ENCODE results near the gene PHF14. TPM values are rescaled to one million over a fixed set of nuclear protein-coding genes. Genes with fewer than 3 reads are reported as not detected.

The PHF14 gene
- total RNA-seq, 1 donor from 2014 or later: 39.3 TPM

DNA sequence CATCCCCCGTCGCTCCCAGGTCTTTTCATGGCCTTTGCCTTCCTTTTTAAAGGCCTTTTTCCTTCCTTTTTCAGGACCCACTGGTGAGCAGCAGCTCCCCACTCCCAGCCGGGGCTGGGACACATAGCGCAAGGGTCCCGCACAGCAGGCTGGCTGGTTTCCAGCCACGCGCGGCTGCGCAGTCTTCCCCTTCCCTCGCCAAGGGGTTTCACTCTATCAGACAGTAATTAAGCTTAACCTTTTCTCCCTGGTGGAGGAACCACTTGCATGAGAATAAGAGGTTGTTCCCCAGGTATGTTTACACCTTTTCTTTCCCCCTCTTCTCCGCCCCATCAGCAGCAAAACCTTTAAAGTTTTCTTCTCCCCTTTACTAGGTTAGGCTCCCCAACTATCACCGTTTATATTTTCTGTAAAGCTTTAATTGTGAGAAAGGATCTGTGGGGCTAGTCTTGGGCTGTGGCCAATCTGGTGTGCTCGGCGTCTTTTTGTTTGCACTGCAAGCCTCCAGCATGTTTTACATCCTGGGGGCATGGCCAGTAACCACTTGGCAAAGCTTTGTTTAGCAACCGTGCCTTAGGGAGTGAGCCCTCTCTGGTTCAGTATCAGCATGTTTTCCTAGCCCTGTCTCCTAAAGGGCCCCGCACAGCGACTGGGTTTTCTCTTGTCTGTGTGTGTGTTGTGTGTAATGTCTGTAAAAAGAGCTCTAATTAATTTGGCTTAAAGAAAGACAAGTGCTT, 219.6 kb downstream of the PHF14 start:
- H3K4me1 Mint-ChIP-seq (ENCODE audit: low read depth): peaks cover 29% of the 10 kb centered on the region
- peaks cover 2% of the 10 kb centered on the region for H3K27me3 Mint-ChIP-seq (ENCODE audit: low read depth)
- H3K36me3 Mint-ChIP-seq (ENCODE audit: low read depth): peaks cover 2% of the 10 kb centered on the region
- intact Hi-C loops (cut with micrococcal nuclease): loop anchor here (2.0 to 5.0 kb wide), 4 partner anchors 14 to 251 kb away; a partner anchor contains a TSS
- H3K9me3 Mint-ChIP-seq: no peaks in the 10 kb centered on the region
- peak overlapping the region; percentile 81 for H3K4me3 Mint-ChIP-seq (ENCODE audit: low read depth)
- DNase-seq (ENCODE audit: low spot score): no peak
- H3K27ac Mint-ChIP-seq: peak overlapping the region; percentile 77

DNA sequence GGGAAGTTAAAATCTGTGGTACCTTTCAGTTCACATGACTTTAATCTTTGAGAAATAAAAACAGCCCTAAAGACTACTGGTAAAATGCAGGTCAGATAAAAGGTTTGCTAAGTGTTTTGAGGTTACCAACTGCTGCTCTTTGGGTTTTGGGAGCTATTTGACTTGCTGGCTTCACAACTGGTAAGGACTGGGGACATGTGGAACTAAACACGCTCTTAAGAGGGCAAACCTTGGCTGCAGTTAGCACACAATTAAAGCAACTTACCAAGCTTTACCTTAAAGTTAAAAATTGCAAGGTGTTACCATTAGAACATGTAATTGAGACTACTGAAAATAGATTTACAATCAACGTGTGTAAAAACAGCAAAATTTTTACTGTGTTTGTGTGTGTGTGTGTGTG, 220.2 kb downstream of the PHF14 start:
- Mint-ChIP-seq H3K9me3 (no peaks in the 10 kb centered on the region), H3K4me1 (ENCODE audit: low read depth) (peaks cover 27% of the 10 kb centered on the region), H3K27ac (peak overlapping the region; percentile 77), H3K27me3 (ENCODE audit: low read depth) (peaks cover 2% of the 10 kb centered on the region), H3K4me3 (ENCODE audit: low read depth) (peak overlapping the region; percentile 81), H3K36me3 (ENCODE audit: low read depth) (peaks cover 2% of the 10 kb centered on the region)
- no peak for DNase-seq (ENCODE audit: low spot score)
- intact Hi-C loops (cut with micrococcal nuclease): loop anchor here (2.0 to 5.0 kb wide), 4 partner anchors 15 to 252 kb away; a partner anchor contains a TSS

DNA sequence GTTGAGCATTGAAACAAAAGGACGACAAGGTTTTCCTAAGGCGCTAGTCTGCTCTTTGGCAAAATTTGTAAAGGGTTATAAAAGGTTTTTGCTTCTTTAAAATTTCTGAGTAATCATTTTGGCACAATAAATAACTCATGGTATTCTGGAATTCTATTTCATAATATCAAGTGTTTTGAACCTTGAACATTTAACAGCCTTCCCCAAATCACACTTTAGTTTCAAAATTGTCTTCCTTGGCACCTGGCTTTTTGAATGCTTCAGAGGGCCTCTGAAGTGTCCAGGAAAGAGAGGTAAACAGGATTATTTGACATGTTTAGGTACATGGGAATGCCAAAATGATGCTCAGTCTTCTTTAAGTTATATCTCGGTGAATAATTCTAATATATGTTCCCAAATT, 220.8 kb downstream of the PHF14 start:
- no peak for DNase-seq (ENCODE audit: low spot score)
- Mint-ChIP-seq H3K27me3 (ENCODE audit: low read depth) (peaks cover 2% of the 10 kb centered on the region), H3K4me3 (ENCODE audit: low read depth) (peak overlapping the region; percentile 14), H3K4me1 (ENCODE audit: low read depth) (peaks cover 29% of the 10 kb centered on the region), H3K27ac (no peak overlapping the region), H3K9me3 (no peaks in the 10 kb centered on the region), H3K36me3 (ENCODE audit: low read depth) (peaks cover 2% of the 10 kb centered on the region)
- intact Hi-C loops (cut with micrococcal nuclease): loop anchor here (5.0 kb wide), 1 partner anchor 252 kb away; a partner anchor contains a TSS

- Mint-ChIP-seq H3K27ac (no peak overlapping the region), H3K9me3 (no peaks in the 10 kb centered on the region), H3K36me3 (ENCODE audit: low read depth) (peaks cover 5% of the 10 kb centered on the region), H3K4me3 (ENCODE audit: low read depth) (peak overlapping the region; percentile 14), H3K27me3 (ENCODE audit: low read depth) (peaks cover 2% of the 10 kb centered on the region), H3K4me1 (ENCODE audit: low read depth) (peaks cover 29% of the 10 kb centered on the region)
- no peak for DNase-seq (ENCODE audit: low spot score)
- intact Hi-C loops (cut with micrococcal nuclease): no loop called here
Measured at GRCh38 chr7:11195502-11195901, 221.8 kb downstream of the PHF14 start.

DNA sequence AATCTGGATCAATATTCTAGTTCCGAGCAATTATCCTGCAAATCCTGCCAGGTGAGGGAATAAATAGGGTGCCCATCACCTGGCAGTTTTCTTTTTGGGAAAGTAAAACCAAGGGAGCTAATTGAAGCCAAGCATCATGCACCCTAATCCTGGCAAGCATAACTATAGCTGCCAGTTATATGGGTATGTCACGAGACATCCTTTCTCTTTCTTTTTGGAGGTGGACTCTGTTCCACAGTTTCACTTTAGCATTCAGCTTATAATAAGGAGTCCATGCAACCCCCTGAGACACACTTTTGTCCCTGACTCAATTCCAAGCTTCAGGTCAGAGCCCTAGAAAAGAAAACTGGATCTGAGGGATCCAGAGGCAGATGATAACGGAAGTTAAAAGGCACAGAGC, 222.5 kb downstream of the PHF14 start:
- H3K4me3 Mint-ChIP-seq (ENCODE audit: low read depth): no peak overlapping the region
- H3K9me3 Mint-ChIP-seq: no peaks in the 10 kb centered on the region
- H3K27ac Mint-ChIP-seq: no peak overlapping the region
- peaks cover 2% of the 10 kb centered on the region for H3K27me3 Mint-ChIP-seq (ENCODE audit: low read depth)
- peaks cover 24% of the 10 kb centered on the region for H3K4me1 Mint-ChIP-seq (ENCODE audit: low read depth)
- intact Hi-C loops (cut with micrococcal nuclease): no loop called here
- DNase-seq (ENCODE audit: low spot score): no peak
- H3K36me3 Mint-ChIP-seq (ENCODE audit: low read depth): peaks cover 9% of the 10 kb centered on the region

GRCh38 chr7:11203224-11203623, 229.6 kb downstream of the PHF14 start:
- DNase-seq (ENCODE audit: low spot score): no peak
- Mint-ChIP-seq H3K4me3 (ENCODE audit: low read depth) (no peak overlapping the region), H3K27ac (no peak overlapping the region), H3K4me1 (ENCODE audit: low read depth) (peaks cover 2% of the 10 kb centered on the region), H3K36me3 (ENCODE audit: low read depth) (peaks cover 7% of the 10 kb centered on the region), H3K9me3 (no peaks in the 10 kb centered on the region), H3K27me3 (ENCODE audit: low read depth) (no peaks in the 10 kb centered on the region)
- intact Hi-C loops (cut with micrococcal nuclease): no loop called here

DNA sequence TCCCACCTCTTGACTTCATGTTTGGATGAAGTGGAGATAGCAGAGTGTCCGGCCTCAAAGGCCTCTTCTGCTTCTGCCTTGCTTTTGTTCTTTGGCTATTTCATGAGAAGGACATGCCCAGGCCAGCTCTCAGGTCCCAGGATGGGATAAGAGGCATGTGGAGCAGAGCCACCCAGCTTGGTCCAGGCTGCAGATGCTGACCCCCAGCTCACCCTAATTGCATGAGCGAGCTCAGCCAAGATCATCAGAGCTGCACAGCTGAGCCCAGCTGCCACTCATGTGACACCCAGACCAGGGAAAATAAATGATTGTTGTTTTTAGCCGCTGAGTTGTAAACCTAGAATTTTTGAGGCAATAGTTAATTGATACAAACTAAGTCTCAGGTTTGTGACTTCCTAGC, 230.0 kb downstream of the PHF14 start:
- intact Hi-C loops (cut with micrococcal nuclease): no loop called here
- Mint-ChIP-seq H3K4me1 (ENCODE audit: low read depth) (peaks cover 2% of the 10 kb centered on the region), H3K9me3 (no peaks in the 10 kb centered on the region), H3K4me3 (ENCODE audit: low read depth) (no peak overlapping the region), H3K27ac (no peak overlapping the region), H3K36me3 (ENCODE audit: low read depth) (peaks cover 7% of the 10 kb centered on the region), H3K27me3 (ENCODE audit: low read depth) (no peaks in the 10 kb centered on the region)
- no peak for DNase-seq (ENCODE audit: low spot score)

- no peaks in the 10 kb centered on the region for H3K36me3 Mint-ChIP-seq (ENCODE audit: low read depth)
- no peak overlapping the region for H3K27ac Mint-ChIP-seq
- H3K27me3 Mint-ChIP-seq (ENCODE audit: low read depth): no peaks in the 10 kb centered on the region
- DNase-seq (ENCODE audit: low spot score): no peak
- H3K4me3 Mint-ChIP-seq (ENCODE audit: low read depth): no peak overlapping the region
- H3K9me3 Mint-ChIP-seq: no peaks in the 10 kb centered on the region
- peaks cover 11% of the 10 kb centered on the region for H3K4me1 Mint-ChIP-seq (ENCODE audit: low read depth)
- intact Hi-C loops (cut with micrococcal nuclease): no loop called here
Measured at GRCh38 chr7:11206177-11206899, 232.7 kb downstream of the PHF14 start.

DNA sequence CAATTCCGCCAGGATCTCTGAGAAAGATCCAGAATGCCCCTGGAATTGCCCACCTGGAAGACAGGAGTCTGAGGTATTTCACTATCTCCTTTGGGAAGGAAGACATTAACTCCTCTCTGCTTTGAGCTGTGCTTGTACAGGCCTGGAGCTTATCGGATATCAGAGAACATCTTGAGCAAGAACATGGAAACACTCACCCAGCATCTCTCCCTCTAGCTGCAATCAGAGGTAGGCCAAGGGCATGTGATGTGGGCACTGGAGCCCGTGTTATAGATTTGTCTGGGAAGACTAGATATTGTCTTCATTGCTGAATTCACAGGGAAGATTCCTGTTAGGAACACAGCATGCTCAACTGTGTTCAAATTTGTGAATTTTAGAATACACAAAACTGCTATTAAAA, 233.9 kb downstream of the PHF14 start:
- Mint-ChIP-seq H3K9me3 (no peaks in the 10 kb centered on the region), H3K27me3 (ENCODE audit: low read depth) (no peaks in the 10 kb centered on the region), H3K27ac (no peak overlapping the region), H3K36me3 (ENCODE audit: low read depth) (no peaks in the 10 kb centered on the region), H3K4me3 (ENCODE audit: low read depth) (no peak overlapping the region), H3K4me1 (ENCODE audit: low read depth) (peaks cover 12% of the 10 kb centered on the region)
- intact Hi-C loops (cut with micrococcal nuclease): no loop called here
- DNase-seq (ENCODE audit: low spot score): no peak

DNA sequence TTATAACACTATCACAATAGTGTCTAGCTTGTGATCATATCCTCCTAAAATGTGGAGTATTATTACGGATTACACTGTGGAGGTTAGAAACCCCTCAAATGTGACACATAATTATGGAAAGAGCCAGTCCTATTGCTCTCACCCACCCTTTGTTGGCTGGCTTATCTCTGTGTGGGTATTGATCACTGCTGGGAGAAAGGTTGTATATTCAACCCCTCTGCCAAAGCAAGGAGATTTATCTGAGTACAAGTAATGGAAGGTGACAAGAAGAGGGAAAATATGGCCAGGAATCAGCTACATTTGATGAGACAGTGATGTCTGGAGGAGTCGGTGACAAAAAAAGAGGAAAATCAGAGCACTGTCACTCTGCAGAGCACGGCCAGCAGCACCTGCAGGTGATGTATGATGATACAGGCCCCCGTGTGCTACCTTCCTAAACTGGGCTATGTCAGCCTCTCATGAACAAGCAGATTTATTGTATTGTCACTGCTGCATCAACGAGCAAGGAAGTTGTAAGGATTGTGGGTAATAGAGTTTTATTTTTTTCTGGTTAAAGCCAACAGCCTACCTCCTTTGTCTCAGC, 235.3 kb downstream of the PHF14 start:
- no peaks in the 10 kb centered on the region for H3K9me3 Mint-ChIP-seq
- no peak overlapping the region for H3K27ac Mint-ChIP-seq
- H3K36me3 Mint-ChIP-seq (ENCODE audit: low read depth): no peaks in the 10 kb centered on the region
- H3K4me3 Mint-ChIP-seq (ENCODE audit: low read depth): no peak overlapping the region
- DNase-seq (ENCODE audit: low spot score): no peak
- intact Hi-C loops (cut with micrococcal nuclease): no loop called here
- H3K4me1 Mint-ChIP-seq (ENCODE audit: low read depth): peaks cover 12% of the 10 kb centered on the region
- no peaks in the 10 kb centered on the region for H3K27me3 Mint-ChIP-seq (ENCODE audit: low read depth)

GRCh38 chr7:11210374-11210773, 236.7 kb downstream of the PHF14 start:
- Mint-ChIP-seq H3K27ac (peak overlapping the region; percentile 16), H3K27me3 (ENCODE audit: low read depth) (no peaks in the 10 kb centered on the region), H3K36me3 (ENCODE audit: low read depth) (no peaks in the 10 kb centered on the region), H3K4me3 (ENCODE audit: low read depth) (no peak overlapping the region), H3K4me1 (ENCODE audit: low read depth) (peaks cover 12% of the 10 kb centered on the region), H3K9me3 (no peaks in the 10 kb centered on the region)
- intact Hi-C loops (cut with micrococcal nuclease): loop anchor here (1.0 to 5.0 kb wide), 5 partner anchors 18 to 238 kb away; partner anchors contain the start of gene PHF14
- no peak for DNase-seq (ENCODE audit: low spot score)

GRCh38 chr7:11212080-11212711, 238.5 kb downstream of the PHF14 start:
- H3K4me3 Mint-ChIP-seq (ENCODE audit: low read depth): no peak overlapping the region
- intact Hi-C loops (cut with micrococcal nuclease): loop anchor here (1.0 to 5.0 kb wide), 4 partner anchors 60 to 323 kb away; partner anchors contain the start of gene PHF14

More at GRCh38 chr7:11212080-11212711, 238.5 kb downstream of the PHF14 start:
- H3K36me3 Mint-ChIP-seq (ENCODE audit: low read depth): no peaks in the 10 kb centered on the region
- peak; percentile 24 for DNase-seq (ENCODE audit: low spot score)
- H3K9me3 Mint-ChIP-seq: no peaks in the 10 kb centered on the region
- no peaks in the 10 kb centered on the region for H3K27me3 Mint-ChIP-seq (ENCODE audit: low read depth)
- peaks cover 12% of the 10 kb centered on the region for H3K4me1 Mint-ChIP-seq (ENCODE audit: low read depth)
- no peak overlapping the region for H3K27ac Mint-ChIP-seq

Measured in activated T-helper 2 cell treated with anti-CD3 and anti-CD28 coated beads, Interferon-gamma antibody, Interleukin-2, Interleukin-4, amounts not matched to agents 10 μg/mL and 5 μg/mL and 100 μg/mL, durations not matched to agents 14 hours and 24 hours and 36 hours (primary cell).